IPS DF 6.9 (cell line): Measurements from ENCODE around the gene COL9A3.

Source experiments
- DNase-seq: peaks from one replicate; pipeline ENCODE4 v3.0.0-alpha.2; 2013; ENCODE audit warnings: low read depth, low spot score
- H3K27ac ChIP-seq: one replicate; pipeline ENCODE4 v1.5.1; 2013; ENCODE audit warnings: low read length, control low read depth
- H3K27me3 ChIP-seq: 2 replicates; pipeline ENCODE4 v1.6.1; 2013; ENCODE audit warnings: mild to moderate bottlenecking, low read length; ENCODE audit not compliant: control insufficient read depth, insufficient read depth
- H3K36me3 ChIP-seq: 2 replicates; pipeline ENCODE4 v1.6.1; 2013; ENCODE audit warnings: low read length; ENCODE audit not compliant: control insufficient read depth, insufficient read depth
- H3K4me1 ChIP-seq: 2 replicates; pipeline ENCODE4 v1.6.1; 2013; ENCODE audit warnings: low read length; ENCODE audit not compliant: control insufficient read depth, insufficient read depth
- H3K4me3 ChIP-seq: 2 replicates; pipeline ENCODE4 v1.5.1; 2013; ENCODE audit warnings: mild to moderate bottlenecking, low read length
- H3K9me3 ChIP-seq: 2 replicates; pipeline ENCODE4 v1.6.1; 2013; ENCODE audit warnings: low read length, inconsistent platforms; ENCODE audit not compliant: control insufficient read depth, insufficient read depth
- WGBS: extraction: QIAGEN DNeasy Blood & Tissue Kit; methylation state at CpG from one replicate; pipeline ENCODE4 v1.1.7; 2013; ENCODE audit warnings: mixed read lengths, missing lambda C conversion rate; ENCODE audit not compliant: insufficient read length, insufficient coverage; 5-methylcytosine and 5-hydroxymethylcytosine counted together

The COL9A3 gene

DNA sequence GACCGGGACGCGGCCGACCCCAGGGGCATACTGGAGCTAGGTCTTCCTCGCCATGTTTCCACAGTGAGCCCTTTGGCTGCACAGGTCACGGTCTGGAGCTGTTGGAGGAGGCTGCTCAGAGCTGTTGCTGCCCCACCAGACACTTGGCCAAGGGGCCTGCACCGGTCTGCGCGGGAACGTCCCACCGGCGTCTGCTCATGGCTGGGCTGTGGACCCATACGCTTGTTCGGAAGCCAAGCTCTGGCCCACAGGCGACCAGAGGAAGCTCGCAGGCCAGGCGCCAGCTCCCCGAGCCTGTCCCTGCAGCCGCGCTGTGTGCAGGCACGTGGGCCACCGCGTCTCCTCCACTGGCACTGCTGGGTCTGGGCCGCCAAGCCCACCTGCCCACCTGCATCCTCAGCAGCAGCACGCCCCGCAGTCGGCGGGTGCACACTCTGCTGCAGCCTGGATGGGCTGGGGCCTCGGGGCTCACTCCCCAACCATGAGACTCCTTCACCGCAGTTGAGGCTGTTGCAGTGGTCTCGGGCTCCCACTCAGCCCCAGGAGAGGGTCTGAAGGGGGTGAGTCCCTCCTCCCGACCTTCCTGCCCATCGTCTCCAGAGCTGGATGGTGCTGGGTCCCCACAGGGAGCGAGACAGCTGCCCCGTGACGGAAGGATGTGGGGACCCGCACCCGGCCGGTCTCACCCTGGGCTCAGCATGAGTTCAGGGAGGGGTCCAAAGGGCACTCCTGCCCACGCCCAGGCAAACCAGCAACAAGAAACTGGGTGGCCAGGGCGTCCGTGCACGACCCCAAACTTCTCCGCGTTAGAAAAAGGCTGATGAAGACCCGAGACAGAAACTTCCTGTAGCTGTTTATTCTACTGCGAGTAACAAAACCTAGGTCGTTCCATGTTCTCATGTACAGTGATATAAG lies 60.3 kb downstream of the COL9A3 start:
- Histone ChIP-seq H3K4me1 (no peaks in the 10 kb centered on the region; the same call in 1 of the 2 replicates), H3K36me3 (peaks cover 3% of the 10 kb centered on the region; the same call in 1 of the 2 replicates), H3K27ac (no peak overlapping the region), H3K4me3 (no peak overlapping the region), H3K27me3 (no peaks in the 10 kb centered on the region), H3K9me3 (no peaks in the 10 kb centered on the region)
- no peak for DNase-seq
- no CpG with 5 or more reads among the region's 48 CpGs for WGBS

DNA sequence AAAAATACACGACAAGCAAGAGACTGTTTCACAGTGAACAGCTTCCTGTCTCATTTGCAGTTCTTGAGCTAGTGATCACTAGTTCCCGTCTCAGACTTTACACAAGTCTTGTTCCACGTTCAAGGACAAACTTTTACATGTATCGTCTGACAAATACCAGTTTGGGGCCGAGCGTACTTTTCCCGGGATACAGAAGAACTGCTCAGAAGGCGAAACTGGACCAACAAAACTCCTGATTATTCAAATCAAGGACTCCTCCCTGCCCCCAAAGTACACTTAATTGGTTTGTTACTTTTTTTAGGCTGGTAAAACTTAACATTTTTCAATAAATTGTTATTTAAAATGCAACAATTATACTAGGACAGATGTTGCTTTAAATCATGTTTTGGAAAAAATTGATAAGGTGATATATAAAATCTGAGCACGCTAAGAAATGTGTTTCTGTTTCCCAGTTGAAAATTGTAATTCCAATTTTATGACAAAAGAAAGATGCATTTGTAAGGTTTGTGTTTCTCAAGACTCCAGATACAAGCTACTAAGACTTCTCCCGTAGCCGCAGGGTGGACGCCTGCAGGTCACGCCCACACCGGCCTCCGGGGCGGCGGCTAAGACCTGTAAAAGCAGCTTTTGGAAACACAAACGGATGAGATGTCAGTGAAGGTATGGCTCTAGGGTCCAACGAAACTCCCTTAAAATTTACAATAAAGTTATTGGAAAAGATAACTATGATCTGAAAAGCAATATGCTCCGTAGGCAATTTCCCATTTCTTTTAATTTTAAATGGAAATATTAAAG lies 61.6 kb downstream of the COL9A3 start:
- Histone ChIP-seq H3K4me1 (no peaks in the 10 kb centered on the region; the same call in 1 of the 2 replicates), H3K36me3 (peaks cover 3% of the 10 kb centered on the region; the same call in 1 of the 2 replicates), H3K27me3 (no peaks in the 10 kb centered on the region), H3K27ac (no peak overlapping the region), H3K9me3 (no peaks in the 10 kb centered on the region), H3K4me3 (no peak overlapping the region)
- no peak for DNase-seq
- no CpG with 5 or more reads among the region's 20 CpGs for WGBS

DNA sequence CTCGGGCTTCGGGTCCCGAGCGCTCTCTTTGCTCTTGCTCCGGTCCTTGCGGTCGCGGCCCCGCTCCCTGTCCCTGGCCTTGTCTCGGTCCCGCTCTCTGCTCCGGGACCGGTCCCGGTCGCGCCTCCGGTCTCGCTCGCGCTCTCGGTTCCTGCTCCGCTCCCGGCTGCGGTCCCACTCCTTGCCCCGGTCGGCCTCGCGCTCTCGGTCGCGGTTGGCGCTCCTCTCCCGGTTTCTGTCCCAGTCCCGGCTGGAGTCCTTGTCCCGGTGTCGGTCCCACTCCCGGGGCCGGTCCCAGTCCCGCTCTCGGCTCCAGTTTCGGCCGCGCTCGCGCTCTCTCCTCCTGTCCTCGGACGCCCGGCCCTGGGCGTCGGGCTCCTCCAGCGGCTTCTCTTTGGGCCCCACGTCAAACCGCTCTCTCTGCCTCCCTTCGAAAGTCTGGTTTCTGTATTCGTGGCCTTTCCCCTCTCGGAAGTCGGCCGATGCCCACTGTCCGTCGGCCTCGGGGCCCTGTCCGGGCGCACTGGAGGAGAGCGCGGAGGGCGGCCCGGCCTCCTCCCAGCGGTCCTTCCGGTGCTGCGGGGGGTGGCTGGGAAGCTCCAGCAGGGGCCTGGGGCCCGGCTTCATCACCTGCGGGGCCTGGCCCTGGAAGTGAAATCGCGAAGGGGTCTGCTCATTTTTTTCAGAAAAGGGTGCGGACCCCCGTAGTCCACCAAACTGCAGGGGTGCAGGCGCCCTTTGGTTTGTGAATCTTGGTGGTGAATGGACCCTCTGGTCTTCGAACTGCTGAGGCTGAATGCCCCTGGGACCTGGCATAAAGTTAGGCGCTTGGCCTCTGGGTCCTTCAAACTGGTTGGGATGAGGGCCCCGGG lies 62.7 kb downstream of the COL9A3 start:
- peaks cover 3% of the 10 kb centered on the region; the same call in 1 of the 2 replicates for H3K36me3 ChIP-seq
- no CpG with 5 or more reads among the region's 80 CpGs for WGBS
- H3K27ac ChIP-seq: no peak overlapping the region
- no peaks in the 10 kb centered on the region for H3K9me3 ChIP-seq
- DNase-seq: no peak
- H3K4me1 ChIP-seq: no peaks in the 10 kb centered on the region; the same call in 1 of the 2 replicates
- no peaks in the 10 kb centered on the region for H3K27me3 ChIP-seq
- peak overlapping the region; percentile 2; the same call in 1 of the 2 replicates for H3K4me3 ChIP-seq

DNA sequence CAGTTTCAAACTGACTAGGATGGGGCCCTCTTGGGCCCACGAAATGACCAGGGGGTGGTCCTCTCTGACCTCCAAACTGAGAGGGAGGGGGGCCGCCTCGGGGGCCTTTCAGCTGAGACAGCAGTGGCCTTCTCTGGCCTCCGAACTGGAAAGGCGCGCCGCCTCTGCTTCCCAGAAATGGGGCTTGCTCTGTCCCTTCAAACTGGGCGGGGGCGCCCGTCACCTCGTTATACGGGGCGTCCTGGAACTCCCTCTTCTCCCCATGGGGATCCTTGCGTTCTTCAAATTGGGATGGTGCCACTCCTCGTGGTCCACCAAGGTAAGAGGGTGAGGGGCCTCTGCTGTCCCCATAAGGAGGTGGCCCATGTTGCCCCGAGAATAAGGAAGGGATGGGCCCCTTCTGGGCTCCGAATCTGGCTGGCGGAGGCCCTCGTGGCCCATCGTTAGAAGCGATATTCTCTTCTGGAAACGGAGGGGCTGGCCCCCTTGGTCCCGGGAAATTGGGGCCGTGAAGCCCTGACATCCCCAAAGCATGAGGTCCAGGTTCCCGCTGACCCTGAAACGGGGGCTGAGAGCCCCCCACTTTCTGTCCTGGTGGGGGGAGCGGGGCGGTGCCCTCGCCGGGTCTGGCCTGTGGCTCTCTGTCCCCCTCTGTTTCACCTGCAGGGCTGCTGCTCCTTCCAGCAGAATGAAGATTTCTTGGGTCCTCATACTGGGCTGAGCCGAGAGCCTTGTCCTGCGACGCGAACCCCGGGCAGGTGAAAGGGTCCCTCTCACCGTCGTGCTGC lies 63.5 kb downstream of the COL9A3 start:
- Histone ChIP-seq H3K9me3 (no peaks in the 10 kb centered on the region), H3K36me3 (peaks cover 3% of the 10 kb centered on the region; the same call in 1 of the 2 replicates), H3K4me3 (no peak overlapping the region), H3K4me1 (no peaks in the 10 kb centered on the region; the same call in 1 of the 2 replicates), H3K27me3 (no peaks in the 10 kb centered on the region), H3K27ac (no peak overlapping the region)
- WGBS: no CpG with 5 or more reads among the region's 37 CpGs
- no peak for DNase-seq

DNA sequence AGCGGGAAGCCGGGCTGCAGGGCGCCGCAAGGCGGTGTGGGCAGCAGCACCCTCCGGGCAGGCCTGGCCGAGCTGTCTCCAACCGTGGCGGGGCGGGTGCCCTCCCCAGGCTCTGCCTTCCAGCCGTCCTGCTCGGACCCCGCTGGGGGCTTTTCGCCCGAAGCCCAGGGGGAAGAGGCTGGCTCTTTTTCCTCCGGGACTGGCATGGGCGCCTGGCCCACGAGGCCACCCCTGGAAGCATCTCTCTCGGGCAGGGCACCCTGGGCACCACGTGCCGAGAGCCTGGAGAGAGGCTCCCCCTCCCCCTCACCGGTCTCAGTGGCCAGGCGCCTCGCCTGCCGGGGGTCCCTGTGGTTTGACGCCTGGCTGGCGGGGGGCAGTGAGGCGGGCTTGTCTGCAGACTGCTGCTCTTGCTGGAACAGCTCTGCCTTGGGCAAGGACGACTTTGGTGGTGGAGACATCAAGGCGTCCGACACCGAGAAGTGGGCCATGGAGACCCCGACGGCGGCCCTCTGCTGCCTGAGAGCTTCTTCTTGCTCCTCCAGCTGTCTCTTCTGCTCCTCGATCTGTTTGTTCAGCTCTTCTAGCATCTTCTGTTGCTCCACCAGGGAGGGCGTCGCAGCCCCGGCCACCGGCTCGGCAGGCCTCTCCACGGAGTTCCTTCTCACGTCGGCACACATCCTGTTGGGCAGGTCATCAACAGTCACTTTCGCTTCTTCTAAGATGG lies 64.2 kb downstream of the COL9A3 start:
- Histone ChIP-seq H3K9me3 (no peaks in the 10 kb centered on the region), H3K27me3 (no peaks in the 10 kb centered on the region), H3K4me3 (no peak overlapping the region), H3K36me3 (peaks cover 3% of the 10 kb centered on the region; the same call in 1 of the 2 replicates), H3K4me1 (peaks cover 3% of the 10 kb centered on the region; the same call in 1 of the 2 replicates), H3K27ac (no peak overlapping the region)
- DNase-seq: no peak
- WGBS: no CpG with 5 or more reads among the region's 45 CpGs

DNA sequence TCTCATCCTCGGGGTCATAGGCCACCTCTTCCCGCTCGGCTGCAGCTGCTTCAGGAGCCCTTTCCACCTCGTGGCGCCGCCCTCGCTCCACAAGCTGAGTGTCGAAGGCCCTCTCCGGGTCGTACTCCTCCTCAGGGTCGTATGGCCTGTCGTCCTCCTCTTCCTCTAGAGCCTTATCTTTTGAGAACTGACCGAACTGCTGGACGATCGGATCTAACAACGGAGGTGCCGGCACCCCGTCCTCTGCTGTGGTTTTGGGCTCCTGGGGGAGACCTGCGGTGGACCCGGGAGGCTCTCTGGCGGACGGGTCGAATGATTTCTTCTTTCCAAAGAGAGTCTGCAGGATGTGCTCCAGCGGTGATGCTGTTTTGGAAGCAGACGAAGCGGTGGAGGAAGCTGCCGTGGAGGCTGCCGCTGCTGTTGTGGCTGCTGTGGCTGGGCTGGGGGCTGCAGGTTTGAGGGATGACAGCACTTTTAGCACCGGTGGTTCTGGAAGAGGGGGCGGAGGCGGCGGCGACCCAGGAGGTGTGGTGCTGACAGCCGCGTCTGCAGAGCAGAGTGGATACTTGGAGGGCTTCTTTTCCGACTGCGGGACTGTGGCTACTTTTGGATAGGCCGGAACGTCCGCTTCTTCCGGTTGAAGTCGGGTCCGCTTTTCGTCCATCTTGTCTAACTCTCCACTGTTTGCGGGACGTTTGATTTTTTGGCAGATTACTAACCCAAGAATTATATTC lies 65.0 kb downstream of the COL9A3 start:
- Histone ChIP-seq H3K4me1 (peaks cover 3% of the 10 kb centered on the region; the same call in 1 of the 2 replicates), H3K36me3 (peaks cover 3% of the 10 kb centered on the region; the same call in 1 of the 2 replicates), H3K27ac (no peak overlapping the region), H3K4me3 (no peak overlapping the region), H3K27me3 (no peaks in the 10 kb centered on the region), H3K9me3 (no peaks in the 10 kb centered on the region)
- no peak for DNase-seq
- no CpG with 5 or more reads among the region's 46 CpGs for WGBS

DNA sequence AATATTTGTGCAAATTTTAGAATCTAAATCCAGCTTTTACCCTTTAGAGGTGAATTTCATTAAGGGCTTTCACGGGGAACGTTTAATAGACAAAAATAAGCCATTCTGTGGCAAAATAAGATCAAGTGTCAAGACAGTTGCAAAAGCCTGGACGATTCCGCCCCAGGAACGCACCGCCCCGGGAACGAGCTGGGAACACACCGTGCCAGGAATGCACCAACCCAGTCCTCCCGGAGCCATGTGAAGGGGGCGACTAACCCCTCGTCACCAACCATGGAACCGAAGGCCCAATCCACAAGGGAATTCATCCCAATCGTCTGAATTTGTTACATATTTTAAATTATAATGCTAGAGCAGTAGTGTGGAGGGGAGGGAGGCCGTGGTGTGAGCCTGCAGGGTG lies 65.6 kb downstream of the COL9A3 start:
- Histone ChIP-seq H3K27ac (no peak overlapping the region), H3K4me1 (peaks cover 3% of the 10 kb centered on the region; the same call in 1 of the 2 replicates), H3K9me3 (no peaks in the 10 kb centered on the region), H3K36me3 (peaks cover 3% of the 10 kb centered on the region; the same call in 1 of the 2 replicates), H3K27me3 (no peaks in the 10 kb centered on the region), H3K4me3 (no peak overlapping the region)
- DNase-seq: no peak
- no CpG with 5 or more reads among the region's 15 CpGs for WGBS

DNA sequence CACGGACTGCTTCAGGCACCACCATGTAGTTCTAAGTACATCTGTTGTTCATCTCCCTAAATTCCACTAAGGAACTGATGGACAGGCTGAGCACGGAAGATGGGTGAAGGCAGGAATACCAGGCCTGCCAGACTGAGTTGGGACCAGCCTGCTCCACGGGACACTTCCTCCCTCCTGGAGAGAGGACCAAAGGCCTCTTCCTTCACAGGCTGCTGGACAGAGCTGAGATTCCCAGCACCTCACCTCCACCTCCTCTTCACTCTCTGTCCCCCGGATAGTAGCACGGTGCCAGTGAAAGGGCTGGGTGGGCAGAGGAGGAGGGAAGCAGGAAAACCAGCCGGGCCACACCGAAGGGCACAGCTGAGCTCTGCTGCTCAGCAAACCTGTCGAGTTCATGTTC lies 67.7 kb downstream of the COL9A3 start:
- Histone ChIP-seq H3K4me3 (no peak overlapping the region), H3K27ac (no peak overlapping the region), H3K4me1 (peaks cover 3% of the 10 kb centered on the region; the same call in 1 of the 2 replicates), H3K36me3 (peaks cover 21% of the 10 kb centered on the region), H3K9me3 (no peaks in the 10 kb centered on the region), H3K27me3 (no peaks in the 10 kb centered on the region)
- DNase-seq: no peak
- WGBS: no CpG with 5 or more reads among the region's 8 CpGs
